ENCODE measurements around the gene C2orf49.

The C2orf49 gene

GRCh38 chr2:105337122-105338019, at the start of gene C2orf49:
C2orf49 (plus strand) TSS chr2:105337540; CDS start chr2:105337588, 48 bp downstream.
- peak; percentile 85 to 86 for DNase-seq (ENCODE audit: low read depth in 2 of 2)

GRCh38 chr2:105287692-105288091, 49.6 kb upstream of the C2orf49 start:
- DNase-seq (ENCODE audit: low read depth in 2 of 2), result peak in 1 of 2 donors; percentile 17

- DNase-seq (ENCODE audit: low read depth in 2 of 2), result no peak
Observed at GRCh38 chr2:105288133-105288532, 49.2 kb upstream of the C2orf49 start.

GRCh38 chr2:105290981-105291660, 46.2 kb upstream of the C2orf49 start:
- no peak for DNase-seq (ENCODE audit: low read depth in 2 of 2)

GRCh38 chr2:105291981-105292380, 45.4 kb upstream of the C2orf49 start:
- no peak for DNase-seq (ENCODE audit: low read depth in 2 of 2)

- no peak for DNase-seq (ENCODE audit: low read depth in 2 of 2)
Observed at GRCh38 chr2:105294046-105294445, 43.3 kb upstream of the C2orf49 start.

GRCh38 chr2:105294844-105295481, 42.4 kb upstream of the C2orf49 start:
- peak in 1 of 2 donors; percentile 8 for DNase-seq (ENCODE audit: low read depth in 2 of 2)

- DNase-seq (ENCODE audit: low read depth in 2 of 2), result no peak
Observed at GRCh38 chr2:105296017-105296611, 41.2 kb upstream of the C2orf49 start.

GRCh38 chr2:105297216-105297615, 40.1 kb upstream of the C2orf49 start:
- no peak for DNase-seq (ENCODE audit: low read depth in 2 of 2)

GRCh38 chr2:105298017-105298416, 39.3 kb upstream of the C2orf49 start:
- DNase-seq (ENCODE audit: low read depth in 2 of 2), result no peak

GRCh38 chr2:105299290-105299689, 38.0 kb upstream of the C2orf49 start:
- DNase-seq (ENCODE audit: low read depth in 2 of 2), result no peak

- DNase-seq (ENCODE audit: low read depth in 2 of 2), result no peak
Observed at GRCh38 chr2:105301646-105302045, 35.7 kb upstream of the C2orf49 start.

GRCh38 chr2:105307146-105307545, 30.2 kb upstream of the C2orf49 start:
- DNase-seq (ENCODE audit: low read depth in 2 of 2), result no peak

- DNase-seq (ENCODE audit: low read depth in 2 of 2), result no peak
Observed at GRCh38 chr2:105307550-105307949, 29.8 kb upstream of the C2orf49 start.

- DNase-seq (ENCODE audit: low read depth in 2 of 2), result no peak
Observed at GRCh38 chr2:105307962-105308361, 29.4 kb upstream of the C2orf49 start.

- no peak for DNase-seq (ENCODE audit: low read depth in 2 of 2)
Observed at GRCh38 chr2:105308382-105309146, 28.8 kb upstream of the C2orf49 start.

- DNase-seq (ENCODE audit: low read depth in 2 of 2), result no peak
Observed at GRCh38 chr2:105309147-105309545, 28.2 kb upstream of the C2orf49 start.

- DNase-seq (ENCODE audit: low read depth in 2 of 2), result no peak
Observed at GRCh38 chr2:105313877-105314276, 23.5 kb upstream of the C2orf49 start.

- no peak for DNase-seq (ENCODE audit: low read depth in 2 of 2)
Observed at GRCh38 chr2:105315314-105315713, 22.0 kb upstream of the C2orf49 start.

- DNase-seq (ENCODE audit: low read depth in 2 of 2), result no peak
Observed at GRCh38 chr2:105317937-105318336, 19.4 kb upstream of the C2orf49 start.

- DNase-seq (ENCODE audit: low read depth in 2 of 2), result no peak
Observed at GRCh38 chr2:105320651-105321215, 16.6 kb upstream of the C2orf49 start.

All from stimulated activated CD4-positive, alpha-beta T cell treated with anti-CD3 and anti-CD28 coated beads, Interleukin-15, amount 100 ng/mL, for 48 hours (primary cell).